ENCODE measurements around the gene PGM5. TPM values are rescaled to one million over a fixed set of nuclear protein-coding genes. Genes with fewer than 3 reads are reported as not detected.

The PGM5 gene
- total RNA-seq, 1 donor from 2014 or later: 0.26 TPM

DNA sequence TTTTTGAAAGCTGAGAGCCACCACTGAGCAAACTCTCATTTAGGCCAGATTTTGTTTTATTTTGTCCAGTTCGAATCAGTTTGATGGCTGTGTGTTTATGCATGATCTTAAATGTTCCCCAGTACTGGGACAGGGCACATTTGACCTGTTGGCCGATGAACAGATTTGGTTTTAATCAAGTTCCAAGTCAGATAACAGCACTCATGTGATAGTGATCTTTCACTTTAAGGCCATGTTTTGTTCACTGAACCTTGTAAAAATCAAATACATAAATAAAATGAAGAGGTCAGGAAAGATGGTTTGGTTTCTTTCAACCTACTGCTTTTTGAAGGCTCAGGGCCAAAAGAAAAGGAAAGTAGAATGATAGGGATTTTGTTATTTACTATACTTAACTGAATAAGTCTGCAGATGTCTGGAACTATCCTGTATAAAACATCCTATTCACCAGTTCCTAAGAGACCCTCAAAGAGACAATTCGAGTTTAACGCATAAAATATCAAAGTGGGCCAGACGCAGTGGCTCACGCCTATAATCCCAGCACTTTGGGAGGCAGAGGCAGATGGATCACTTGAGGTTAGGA, 77.2 kb downstream of the PGM5 start:
- DNase-seq (ENCODE audit: low read depth, low spot score): no peak

DNA sequence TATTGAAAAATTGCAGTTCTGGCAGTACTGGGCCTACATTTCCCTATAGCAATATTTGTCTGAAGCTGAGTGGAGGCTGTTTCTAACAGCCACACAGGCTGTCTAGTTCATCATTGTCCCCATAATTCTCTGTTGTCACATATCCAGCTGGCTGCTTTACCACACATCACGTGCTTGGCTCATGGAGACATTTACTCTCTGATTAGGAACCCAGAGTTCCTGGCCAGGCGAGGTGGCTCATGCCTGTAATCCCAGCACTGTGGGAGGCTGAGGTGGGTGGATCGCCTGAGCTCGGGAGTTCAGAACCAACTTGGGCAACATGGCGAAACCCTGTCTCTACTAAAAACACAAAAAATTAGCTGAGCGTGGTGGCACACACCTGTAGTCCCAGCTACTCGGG, 81.4 kb downstream of the PGM5 start:
- no peak for DNase-seq (ENCODE audit: low read depth, low spot score)

DNA sequence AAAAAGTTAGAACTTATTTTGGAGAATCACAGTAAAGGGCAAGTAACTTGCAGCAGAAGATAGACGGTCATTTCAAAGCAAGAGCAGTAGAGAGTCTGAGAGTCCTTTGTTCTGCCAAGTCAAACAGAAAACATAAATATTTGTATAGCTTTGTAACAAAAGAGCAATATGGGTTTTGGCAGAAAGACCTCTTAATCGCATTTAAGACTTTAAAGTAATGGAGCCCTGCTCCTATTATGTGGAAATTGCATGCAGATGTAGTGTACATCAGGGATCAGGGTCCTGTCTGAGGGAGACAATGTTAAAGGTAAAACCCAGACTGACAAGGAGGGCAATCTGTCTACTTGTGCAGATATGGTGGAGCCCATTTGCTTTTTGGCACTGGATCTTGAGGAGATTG, 87.2 kb downstream of the PGM5 start:
- no peak for DNase-seq (ENCODE audit: low read depth, low spot score)

DNA sequence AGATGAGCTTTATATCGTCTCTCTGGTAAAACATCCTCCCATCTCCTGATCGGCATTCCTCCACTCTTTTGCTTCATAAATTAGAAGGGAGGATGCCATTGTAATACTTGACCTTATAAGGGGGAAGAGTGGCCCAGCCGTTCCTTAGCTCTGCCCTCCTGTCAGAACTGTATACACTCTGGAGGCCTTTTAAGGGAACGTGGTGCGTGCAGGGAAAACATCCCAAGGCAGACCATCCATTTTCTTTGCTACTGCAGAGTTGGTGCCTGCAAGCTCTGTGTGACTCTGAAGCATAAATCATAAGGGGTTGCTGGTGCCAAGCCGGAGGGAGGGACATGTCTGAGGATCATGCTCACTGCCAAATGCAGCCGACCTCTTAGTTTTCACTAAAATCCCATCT, 90.4 kb downstream of the PGM5 start:
- DNase-seq (ENCODE audit: low read depth, low spot score): no peak

DNA sequence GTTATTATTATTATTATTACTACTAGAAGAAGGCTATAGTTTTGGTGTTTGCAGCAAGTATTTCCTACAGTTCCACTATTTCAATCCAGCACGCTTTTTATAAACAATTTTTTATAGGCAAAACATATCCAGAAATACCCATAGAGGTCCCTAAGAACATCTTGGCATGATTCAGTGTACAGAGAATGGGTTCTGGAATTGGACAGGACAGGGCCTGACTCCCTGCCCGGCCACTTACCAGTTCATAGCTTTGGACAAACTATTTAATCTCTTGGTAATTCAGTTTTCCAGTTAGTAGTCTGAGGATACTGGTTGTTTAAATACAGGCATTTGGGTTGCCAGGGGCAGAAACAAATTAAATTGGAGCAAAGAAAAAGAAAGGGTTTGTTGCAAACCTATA, 91.2 kb downstream of the PGM5 start:
- no peak for DNase-seq (ENCODE audit: low read depth, low spot score)

DNA sequence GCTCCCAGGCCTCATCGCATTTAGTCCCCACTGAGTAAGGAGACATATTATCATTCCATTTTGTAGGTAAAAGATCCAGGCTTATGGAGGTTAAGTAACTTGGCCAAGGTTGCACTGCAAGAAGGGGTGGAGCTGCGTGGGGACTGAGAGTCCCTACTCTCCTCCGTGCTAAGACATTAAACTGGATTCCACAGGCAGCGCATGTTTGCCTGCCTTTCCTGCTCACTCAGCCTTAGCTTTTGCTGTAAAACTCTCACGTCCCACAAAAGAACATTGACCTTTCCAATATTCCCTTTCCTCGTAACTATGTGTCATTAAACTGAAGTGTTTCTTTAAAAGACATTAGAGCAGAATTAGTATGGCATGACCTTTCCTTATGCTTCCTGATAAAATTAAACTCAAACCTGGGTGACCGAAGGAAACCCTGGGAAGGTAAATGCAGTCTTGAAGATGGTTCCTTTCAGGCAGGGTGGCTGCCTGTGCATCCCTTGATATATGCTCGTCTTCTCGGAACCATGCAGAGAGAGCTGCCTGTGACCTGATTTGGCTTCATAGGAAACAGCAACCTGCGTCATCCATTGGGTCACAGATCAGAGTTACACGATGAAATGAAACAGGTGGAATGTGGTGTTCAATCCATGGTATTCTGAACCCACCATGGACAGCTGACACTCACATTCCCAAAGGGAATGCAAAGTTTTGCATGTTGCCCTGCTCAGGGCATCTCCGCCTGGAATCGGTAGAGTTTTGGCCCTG, 98.3 kb downstream of the PGM5 start:
- no peak for DNase-seq (ENCODE audit: low read depth, low spot score)

DNA sequence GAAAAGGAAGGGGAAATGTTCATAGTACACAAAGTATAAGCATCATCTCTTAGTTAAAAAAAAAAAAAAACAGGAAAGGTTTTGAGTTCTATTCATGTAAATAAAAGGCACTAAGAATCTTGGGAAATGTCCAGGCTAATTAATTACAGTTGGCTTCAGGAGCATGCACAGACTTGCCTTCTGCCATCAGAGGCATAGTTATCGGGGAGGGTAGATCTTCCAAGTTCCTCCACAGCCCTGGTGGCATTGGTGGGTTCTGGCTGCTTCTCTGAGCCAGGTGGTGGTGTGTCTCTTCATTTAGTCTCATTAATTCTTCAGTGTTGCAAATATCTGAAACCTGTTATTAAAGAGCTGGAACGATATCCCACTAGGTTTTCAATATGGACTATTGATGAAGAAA, 99.0 kb downstream of the PGM5 start:
- DNase-seq (ENCODE audit: low read depth, low spot score): no peak

DNA sequence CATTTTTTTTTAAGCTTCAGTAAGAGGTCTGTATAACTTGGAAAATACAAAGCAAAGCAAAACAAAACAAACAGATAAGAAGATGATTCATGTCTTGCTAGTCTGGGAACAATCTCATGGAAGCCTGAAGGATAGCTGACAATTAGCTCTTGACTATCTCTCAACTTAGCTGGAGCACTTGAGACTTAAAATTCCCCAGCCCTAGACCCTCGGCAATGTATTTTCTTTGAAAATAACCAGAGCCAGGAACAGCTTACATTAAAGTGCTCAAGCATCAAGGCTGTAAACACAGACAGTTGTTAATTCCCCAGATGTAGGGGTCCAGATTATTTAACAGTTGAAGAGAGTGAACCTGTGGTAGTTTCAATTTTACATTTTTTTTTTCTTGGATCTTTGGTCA, 101.4 kb downstream of the PGM5 start:
- DNase-seq (ENCODE audit: low read depth, low spot score): no peak

DNA sequence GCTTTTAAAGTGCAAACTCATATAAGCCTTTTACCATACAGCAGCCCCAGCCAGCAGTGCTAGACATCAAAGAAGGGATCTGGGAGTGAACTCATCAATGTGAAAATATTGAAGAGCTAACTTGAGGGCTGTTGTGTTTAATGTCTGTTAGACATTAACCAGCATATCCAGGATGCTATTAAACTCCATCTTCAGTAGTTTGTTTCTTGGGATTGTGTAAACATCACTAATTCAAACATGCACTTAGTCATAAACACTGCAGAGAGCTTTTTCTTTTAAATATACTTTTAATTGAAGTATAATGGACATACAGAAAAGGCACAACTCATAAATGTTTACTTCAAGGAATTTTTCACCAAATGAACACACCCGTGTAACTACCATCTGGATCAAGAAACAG, 102.5 kb downstream of the PGM5 start:
- DNase-seq (ENCODE audit: low read depth, low spot score): no peak

DNA sequence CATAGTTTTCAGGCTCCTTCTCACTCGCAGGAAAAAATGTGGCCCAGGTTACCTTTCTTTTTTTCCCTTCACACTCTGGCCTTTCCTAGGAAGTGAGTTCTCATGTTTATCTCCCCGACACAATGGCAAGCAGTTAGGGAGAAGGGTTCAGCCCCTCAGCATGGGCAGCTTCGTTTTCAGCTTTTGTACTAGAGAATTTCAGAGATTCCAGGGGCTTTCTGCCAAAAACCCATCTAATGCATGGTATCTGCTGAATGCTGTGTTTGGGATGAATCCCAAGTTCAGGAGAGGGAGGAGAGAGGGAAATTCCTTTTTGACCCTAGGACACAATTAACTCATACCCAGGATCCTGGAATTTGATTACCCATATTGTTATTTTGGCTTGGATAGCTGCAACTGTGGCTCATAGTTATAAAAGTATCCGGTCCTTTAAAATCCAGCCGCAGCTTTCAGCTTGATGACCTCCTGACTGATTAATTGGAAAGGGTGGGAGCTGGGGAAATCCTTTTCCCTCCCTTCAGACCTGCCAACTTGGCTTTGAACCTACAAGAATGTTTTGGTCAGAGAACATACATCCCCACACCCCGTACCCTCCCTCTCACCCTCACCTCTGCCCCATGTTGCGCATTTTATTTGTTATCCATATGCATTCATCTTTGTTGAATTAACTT, 105.8 kb downstream of the PGM5 start:
- no peak for DNase-seq (ENCODE audit: low read depth, low spot score)

DNA sequence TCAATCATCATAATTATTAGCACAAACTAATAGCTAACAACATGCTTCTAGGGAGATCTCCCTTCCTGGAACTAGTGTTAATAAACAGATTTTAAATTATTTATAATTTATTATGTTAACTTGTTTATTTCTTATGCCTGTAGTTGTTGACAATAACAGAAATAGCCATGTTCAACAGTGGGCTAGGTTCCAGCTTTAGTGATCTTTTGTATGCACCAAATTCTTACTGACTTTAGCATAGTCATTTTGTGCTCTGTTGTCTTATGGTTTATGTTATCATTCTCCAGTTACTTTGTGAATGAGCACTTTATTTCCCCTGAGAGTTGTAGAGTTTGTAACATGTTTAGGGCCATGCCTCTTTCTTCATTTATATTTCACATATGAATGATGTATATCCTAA, 113.7 kb downstream of the PGM5 start:
- DNase-seq (ENCODE audit: low read depth, low spot score): no peak

DNA sequence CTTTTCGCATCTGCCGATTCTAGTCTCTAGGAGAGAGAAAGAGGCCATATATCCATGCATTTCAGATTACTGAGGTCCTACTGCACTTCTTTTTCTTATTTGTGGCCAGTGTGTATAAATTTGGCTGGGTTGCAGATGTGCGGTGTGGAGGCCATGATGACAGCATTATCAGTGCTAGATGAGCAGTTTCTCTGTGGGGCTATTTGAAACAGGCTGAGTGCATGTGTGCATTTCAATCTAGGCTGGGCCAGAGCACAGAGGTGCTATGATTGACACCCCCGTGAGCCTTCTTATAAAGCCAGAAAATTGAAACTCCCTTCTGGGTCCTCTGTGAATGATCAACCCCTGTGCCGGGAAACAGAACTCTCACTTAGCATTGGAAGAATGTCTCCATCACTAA, 114.2 kb downstream of the PGM5 start:
- no peak for DNase-seq (ENCODE audit: low read depth, low spot score)

DNA sequence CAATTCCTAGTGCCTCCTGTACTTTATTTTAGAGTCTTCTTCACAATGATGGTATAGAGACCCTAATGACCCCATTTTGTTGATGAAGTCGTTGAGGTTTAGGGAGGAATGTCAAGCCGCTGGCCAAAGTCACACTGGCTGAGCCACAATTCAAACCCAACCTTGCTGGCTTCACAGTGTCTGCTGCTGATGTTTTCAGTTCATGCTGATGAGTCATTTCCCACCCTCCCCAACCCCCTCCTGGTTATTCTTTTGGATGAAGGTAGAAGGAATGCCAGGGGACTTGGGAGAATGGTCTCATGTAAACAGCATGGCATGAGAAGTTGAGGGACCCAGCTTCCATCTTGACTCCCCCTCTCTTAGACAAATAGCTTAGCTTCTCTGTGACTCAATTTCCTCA, 115.7 kb downstream of the PGM5 start:
- DNase-seq (ENCODE audit: low read depth, low spot score): no peak

DNA sequence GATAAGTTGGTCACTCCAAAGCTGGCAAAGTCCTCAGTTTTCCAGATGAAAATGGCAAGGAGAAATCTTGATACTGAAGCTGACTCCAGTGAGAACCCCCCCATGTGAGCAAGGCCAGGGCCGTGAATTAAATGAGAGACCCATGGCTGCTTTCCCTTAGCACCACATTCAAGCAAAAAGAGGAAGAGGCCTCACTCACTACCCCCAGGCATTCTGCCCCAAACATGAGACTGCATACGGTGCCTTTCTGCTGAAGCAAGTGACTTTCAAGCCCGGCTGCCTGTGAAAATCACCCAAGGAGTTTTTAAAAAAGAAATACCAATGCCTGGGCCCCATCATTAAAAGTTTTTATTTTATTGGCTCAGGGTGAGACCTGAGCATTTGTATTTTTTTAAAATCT, 117.4 kb downstream of the PGM5 start:
- DNase-seq (ENCODE audit: low read depth, low spot score): no peak

DNA sequence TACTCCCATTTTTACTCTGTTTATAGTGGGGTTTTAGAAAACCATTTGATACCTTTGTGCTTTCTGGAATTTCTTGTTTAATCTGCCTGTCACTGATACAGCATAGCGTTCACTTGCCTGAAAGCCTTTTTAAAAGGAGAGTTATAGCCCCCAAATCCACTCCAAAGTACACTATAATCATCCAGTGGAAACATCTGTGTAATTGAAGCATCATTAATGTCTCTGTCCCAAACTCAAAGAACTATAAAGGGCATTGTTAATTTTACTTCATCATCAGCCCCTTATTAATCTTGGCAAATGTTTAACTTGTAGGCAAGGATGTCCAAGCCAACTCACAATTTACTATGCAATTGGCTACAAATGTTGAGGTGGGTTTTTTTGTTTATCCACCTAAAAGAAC, 120.0 kb downstream of the PGM5 start:
- DNase-seq (ENCODE audit: low read depth, low spot score): no peak

DNA sequence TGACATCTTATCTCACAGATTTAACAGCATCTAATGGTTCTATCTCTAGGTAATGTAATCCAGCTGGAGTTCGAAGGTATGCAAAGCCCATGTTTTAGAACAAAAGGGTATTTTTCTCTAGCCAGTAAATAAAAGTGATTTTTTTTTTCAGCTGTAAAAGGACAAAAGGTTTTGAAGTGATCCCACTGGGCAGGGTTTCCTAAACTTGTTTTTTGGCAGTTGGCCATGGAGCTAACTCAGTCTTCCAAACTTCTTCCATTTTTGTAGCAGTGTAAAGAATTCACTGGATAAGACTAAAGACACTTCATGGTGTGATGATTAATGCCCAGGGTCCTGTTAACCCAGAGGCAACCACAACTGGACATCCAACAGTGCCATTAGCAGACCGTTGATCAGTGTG, 120.4 kb downstream of the PGM5 start:
- DNase-seq (ENCODE audit: low read depth, low spot score): no peak

DNA sequence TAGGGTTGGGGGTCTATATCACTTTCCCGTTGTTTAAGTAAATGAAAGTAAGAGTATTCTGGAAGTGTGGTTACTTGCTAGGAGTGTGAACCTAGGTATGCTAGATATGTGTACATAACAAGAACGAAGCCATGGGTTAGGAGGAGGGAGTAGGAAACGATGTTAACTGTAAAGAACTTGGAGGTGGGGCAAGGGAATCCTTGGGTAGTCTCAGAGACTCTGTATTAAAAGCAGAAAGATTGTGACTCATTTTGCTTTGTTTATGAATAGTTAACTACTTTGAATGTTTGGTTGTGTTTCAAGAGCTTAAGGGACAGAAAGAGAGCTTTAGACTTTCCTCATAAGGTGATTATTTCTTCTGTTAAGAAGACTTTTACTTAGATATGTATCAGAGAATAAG, 124.4 kb downstream of the PGM5 start:
- no peak for DNase-seq (ENCODE audit: low read depth, low spot score)

DNA sequence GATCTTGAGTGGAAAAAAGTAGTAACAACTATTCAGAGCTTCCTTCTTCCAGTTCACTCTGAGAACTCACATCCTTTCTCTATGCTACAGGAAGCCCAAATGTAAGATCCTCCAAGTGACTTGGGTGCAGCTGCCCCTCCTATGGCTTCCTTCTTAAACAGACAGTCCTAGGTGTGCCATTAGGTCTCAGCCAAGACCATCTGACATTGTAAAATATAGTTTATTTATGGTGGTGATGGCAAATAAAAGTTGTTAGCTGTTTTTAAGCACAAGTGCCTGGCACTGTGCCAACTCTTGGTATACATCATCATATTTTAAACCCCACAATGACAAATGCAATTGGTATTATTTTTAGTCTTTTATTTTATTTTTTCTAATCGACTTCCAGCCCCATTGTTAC, 126.1 kb downstream of the PGM5 start:
- DNase-seq (ENCODE audit: low read depth, low spot score): no peak

DNA sequence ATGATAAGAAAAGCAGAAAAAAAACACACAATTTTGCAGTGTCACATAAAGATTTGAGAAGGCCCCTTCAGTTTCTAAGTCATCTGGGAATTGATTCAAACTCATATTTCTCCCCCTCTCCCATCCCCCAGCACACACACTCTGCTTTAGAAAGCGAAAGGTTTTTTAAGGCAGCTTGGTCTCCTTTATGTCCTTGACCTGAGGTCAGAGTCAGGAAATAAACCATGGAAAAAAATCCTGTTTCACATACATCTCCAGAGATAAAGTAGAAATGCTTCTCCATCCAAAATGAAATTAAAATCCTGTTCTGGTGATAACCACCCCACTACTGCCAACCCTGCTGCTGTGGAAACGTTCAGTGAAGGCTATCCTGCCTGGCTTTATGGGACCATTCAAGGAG, 131.7 kb downstream of the PGM5 start:
- no peak for DNase-seq (ENCODE audit: low read depth, low spot score)

DNA sequence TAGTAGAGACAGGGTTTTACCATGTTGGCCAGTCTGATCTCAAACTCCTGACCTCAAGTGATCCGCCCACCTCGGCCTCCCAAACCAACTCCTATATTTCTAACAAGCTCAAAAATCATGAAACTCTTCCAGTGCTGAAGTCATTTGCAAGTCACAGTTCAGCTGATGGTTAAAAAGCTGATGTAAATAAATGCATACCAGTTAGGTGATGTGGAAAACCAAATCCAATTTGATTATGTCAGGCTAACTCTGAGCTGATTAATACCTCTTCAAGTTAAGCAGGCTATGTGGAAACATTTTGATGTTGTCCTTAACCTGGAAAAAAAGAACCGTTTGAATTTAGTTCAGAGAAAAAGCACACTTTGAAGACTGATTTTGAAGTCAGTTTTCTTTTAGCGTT, 133.2 kb downstream of the PGM5 start:
- no peak for DNase-seq (ENCODE audit: low read depth, low spot score)

DNA sequence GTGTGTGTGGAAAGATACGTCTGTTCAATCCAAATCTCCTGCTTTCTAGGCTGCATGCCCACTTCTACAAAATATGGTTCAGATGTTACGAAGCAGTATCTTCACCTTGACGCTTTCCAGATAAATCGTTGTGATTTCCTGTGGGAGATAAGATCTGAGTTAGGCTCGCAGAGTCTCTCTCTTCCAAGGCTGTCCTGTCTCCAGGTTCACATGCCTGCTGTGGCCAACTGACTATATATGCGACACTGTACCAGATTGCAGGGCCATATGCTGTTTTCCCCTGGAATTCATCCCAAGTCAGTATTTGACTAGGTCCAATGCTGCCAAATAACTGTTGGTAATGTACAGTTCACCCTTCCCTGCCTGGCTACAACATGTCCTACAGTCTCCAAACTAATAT, 136.4 kb downstream of the PGM5 start:
- no peak for DNase-seq (ENCODE audit: low read depth, low spot score)

DNA sequence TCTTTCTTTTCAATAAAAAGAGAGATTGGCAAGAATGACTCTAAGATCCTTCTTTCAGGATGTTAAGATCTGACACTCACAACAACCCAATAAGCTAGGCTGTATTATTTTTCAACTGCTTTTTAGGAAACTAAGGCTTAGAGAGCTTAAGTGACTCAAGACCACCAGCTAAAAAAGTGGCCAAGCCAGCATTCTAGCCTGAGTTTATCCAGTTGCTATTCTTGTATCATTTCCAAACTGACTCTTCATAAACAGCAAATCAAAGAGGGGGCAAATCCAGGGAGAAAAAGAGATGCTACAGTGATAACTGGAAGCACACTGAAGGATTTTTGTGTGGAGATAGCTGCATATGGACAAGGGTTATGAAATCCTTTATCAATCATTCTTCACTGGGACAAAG, 137.1 kb downstream of the PGM5 start:
- no peak for DNase-seq (ENCODE audit: low read depth, low spot score)

DNA sequence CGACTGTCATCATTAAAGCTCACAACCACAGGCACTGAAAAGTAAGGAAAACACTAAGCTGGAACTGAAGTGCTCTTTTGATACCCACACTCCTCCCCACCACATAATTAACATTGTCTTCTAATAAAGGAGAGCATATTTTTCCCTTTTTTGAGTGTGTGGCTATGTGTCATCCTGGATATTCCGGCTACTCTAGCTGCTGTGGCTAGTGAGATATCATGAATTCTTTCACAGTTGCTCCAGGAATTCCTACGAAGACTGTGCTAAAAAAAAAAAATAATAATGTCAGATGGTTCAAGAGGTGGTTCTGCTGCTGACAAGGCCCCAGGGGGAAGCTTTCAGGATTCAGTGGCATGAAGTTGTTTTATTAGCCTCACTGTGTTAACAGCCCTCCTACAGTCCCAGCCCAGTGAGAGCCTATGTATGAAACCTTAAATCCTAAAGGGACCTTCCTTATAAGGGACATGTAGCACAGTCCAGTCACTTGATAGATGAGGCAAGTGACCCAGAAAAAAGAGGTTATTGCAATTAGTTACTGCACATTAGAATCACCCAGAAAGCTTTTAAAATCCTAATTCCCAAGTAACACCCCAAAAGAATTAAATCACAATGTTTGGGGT, 137.7 kb downstream of the PGM5 start:
- DNase-seq (ENCODE audit: low read depth, low spot score): no peak

Data from pulmonary artery endothelial cell (primary cell).